DND-41 (cell line): ENCODE measurements around the gene SEMA3A.
"Not testable (repeated sequence)": the region's sequence is repeated elsewhere in the genome, so short reads cannot be mapped to it uniquely, and the experiment has no call there.

ENCODE experiments used
- ATAC-seq: fragments of 200-7000 bp; cut with Tn5 transposase; 3 replicates; pipeline ENCODE4 v1.9.1; 2021; ENCODE audit warnings: low read depth; ENCODE audit not compliant: insufficient read depth
- DNase-seq: peaks from one replicate; pipeline ENCODE4 v3.0.0-alpha.2; 2020
- H2AFZ ChIP-seq: 2 replicates; pipeline ENCODE4 v1.6.0; 2012; ENCODE audit warnings: low read depth, low read length
- H3K27ac ChIP-seq: 2 replicates; pipeline ENCODE4 v1.5.1; 2012; ENCODE audit warnings: low read length, inconsistent platforms
- H3K27me3 ChIP-seq: fragments of 200-600 bp; sonication (generic); 2 replicates; pipeline ENCODE4 v1.6.0; 2012; ENCODE audit warnings: low read length, mild to moderate bottlenecking, inconsistent platforms; ENCODE audit not compliant: insufficient read depth, poor library complexity
- H3K36me3 ChIP-seq: 2 replicates; pipeline ENCODE4 v1.5.1; 2012; ENCODE audit warnings: low read length, inconsistent platforms; ENCODE audit not compliant: insufficient read depth
- H3K4me1 ChIP-seq: 2 replicates; pipeline ENCODE4 v1.5.1; 2012; ENCODE audit warnings: mild to moderate bottlenecking, low read length; ENCODE audit not compliant: insufficient read depth
- H3K4me2 ChIP-seq: 2 replicates; pipeline ENCODE4 v1.6.0; 2012; ENCODE audit warnings: mild to moderate bottlenecking, moderate library complexity, low read length, inconsistent platforms; ENCODE audit not compliant: insufficient read depth
- H3K4me3 ChIP-seq, 2 experiments: fragments of 200-600 bp in 1 of 2; shearing (Covaris generic) in 1 of 2; 2 replicates each; pipeline ENCODE4 v1.5.1; 2012 to 2016; ENCODE audit warnings: inconsistent platforms in 2 of 2, low read length in 2 of 2, mild to moderate bottlenecking in 2 of 2, low read depth in 1 of 2, moderate library complexity in 1 of 2
- H3K79me2 ChIP-seq: 2 replicates; pipeline ENCODE4 v1.6.0; 2012; ENCODE audit warnings: low read length, inconsistent platforms; ENCODE audit not compliant: insufficient read depth
- H3K9ac ChIP-seq: 2 replicates; pipeline ENCODE4 v1.6.0; 2012; ENCODE audit warnings: low read depth, mild to moderate bottlenecking, inconsistent platforms, low read length, moderate library complexity
- H3K9me3 ChIP-seq: 2 replicates; pipeline ENCODE4 v1.5.1; 2012; ENCODE audit warnings: low read length, moderate library complexity, mild to moderate bottlenecking, inconsistent platforms; ENCODE audit not compliant: insufficient read depth, severe bottlenecking
- H4K20me1 ChIP-seq: 2 replicates; pipeline ENCODE4 v1.6.0; 2012; ENCODE audit warnings: low read length; ENCODE audit not compliant: insufficient read depth
- EZH2 ChIP-seq: IDR thresholded peaks from 3 replicates; pipeline ENCODE4 v1.6.1; 2012; ENCODE audit warnings: borderline replicate concordance, low read depth, mild to moderate bottlenecking, moderate library complexity, low read length, inconsistent platforms; ENCODE audit not compliant: severe bottlenecking
- TF ChIP-seq, protein P1 (sequence below): IDR thresholded peaks from 2 replicates; pipeline ENCODE4 v1.5.1; 2012; ENCODE audit warnings: borderline replicate concordance, low read length, moderate library complexity, mild to moderate bottlenecking; ENCODE audit not compliant: poor library complexity, severe bottlenecking; ENCODE audit errors: extremely low read depth

Gene SEMA3A

GRCh38 chr7:84154991-84155781, 39.4 kb downstream of the SEMA3A start:
- no peaks in the 10 kb centered on the region for H3K79me2 ChIP-seq
- no peak overlapping the region for H2AFZ ChIP-seq
- no peaks in the 10 kb centered on the region for H3K4me1 ChIP-seq
- ATAC-seq (no peak), DNase-seq (no peak)
- no peak overlapping the region for H3K9ac ChIP-seq
- H3K36me3 ChIP-seq: no peaks in the 10 kb centered on the region
- H3K27me3 ChIP-seq: no peaks in the 10 kb centered on the region
- H3K27ac ChIP-seq: no peak overlapping the region
- H4K20me1 ChIP-seq: no peaks in the 10 kb centered on the region
- no peak overlapping the region for H3K4me2 ChIP-seq
- TF ChIP-seq, protein P1, sequence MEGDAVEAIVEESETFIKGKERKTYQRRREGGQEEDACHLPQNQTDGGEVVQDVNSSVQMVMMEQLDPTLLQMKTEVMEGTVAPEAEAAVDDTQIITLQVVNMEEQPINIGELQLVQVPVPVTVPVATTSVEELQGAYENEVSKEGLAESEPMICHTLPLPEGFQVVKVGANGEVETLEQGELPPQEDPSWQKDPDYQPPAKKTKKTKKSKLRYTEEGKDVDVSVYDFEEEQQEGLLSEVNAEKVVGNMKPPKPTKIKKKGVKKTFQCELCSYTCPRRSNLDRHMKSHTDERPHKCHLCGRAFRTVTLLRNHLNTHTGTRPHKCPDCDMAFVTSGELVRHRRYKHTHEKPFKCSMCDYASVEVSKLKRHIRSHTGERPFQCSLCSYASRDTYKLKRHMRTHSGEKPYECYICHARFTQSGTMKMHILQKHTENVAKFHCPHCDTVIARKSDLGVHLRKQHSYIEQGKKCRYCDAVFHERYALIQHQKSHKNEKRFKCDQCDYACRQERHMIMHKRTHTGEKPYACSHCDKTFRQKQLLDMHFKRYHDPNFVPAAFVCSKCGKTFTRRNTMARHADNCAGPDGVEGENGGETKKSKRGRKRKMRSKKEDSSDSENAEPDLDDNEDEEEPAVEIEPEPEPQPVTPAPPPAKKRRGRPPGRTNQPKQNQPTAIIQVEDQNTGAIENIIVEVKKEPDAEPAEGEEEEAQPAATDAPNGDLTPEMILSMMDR: no peak
- no peak for TF ChIP-seq EZH2
- H3K9me3 ChIP-seq: no peaks in the 10 kb centered on the region
- H3K4me3 ChIP-seq: no peak overlapping the region

DNA sequence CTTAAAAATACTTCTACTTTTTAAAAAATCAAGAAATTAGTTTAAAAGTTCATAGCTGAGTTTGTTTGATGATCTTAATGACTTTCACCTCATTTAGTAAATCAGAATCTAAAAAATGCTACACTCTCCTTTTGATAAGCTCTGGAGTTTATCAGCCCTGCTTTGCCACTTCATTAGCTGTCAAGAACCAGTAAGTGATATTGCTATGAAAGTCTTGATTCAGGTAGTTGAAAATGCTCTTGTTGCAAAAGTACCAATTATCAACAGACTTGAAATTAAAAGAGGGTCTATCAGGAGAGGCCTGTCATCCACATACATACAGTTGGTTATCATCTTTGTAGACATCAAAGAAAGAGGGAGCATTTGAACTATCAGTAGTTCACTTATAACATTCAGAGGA, 41.6 kb downstream of the SEMA3A start:
- Histone ChIP-seq H2AFZ (no peak overlapping the region; the same call in 1 of the 2 replicates), H3K27me3 (no peaks in the 10 kb centered on the region), H3K4me1 (no peaks in the 10 kb centered on the region), H3K79me2 (no peaks in the 10 kb centered on the region), H3K9ac (no peak overlapping the region), H3K27ac (no peak overlapping the region), H3K4me3 (no peak overlapping the region), H3K36me3 (no peaks in the 10 kb centered on the region), H4K20me1 (no peaks in the 10 kb centered on the region), H3K4me2 (no peak overlapping the region), H3K9me3 (no peaks in the 10 kb centered on the region)
- TF ChIP-seq, protein P1: no peak
- ATAC-seq (no peak), DNase-seq (no peak)

DNA sequence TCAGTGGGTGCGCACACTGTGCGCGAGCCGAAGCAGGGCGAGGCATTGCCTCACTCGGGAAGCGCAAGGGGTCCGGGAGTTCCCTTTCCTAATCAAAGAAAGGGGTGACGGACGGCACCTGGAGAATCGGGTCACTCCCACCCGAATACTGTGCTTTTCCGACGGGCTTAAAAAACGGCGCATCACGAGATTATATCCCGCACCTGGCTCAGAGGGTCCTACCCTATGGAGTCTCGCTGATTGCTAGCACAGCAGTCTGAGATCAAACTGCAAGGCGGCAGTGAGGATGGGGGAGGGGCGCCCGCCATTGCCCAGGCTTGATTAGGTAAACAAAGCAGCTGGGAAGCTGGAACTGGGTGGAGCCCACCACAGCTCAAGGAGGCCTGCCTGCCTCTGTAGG, 44.2 kb downstream of the SEMA3A start:
- not testable (repeated sequence) for H3K27me3 ChIP-seq, H3K79me2 ChIP-seq, H3K9ac ChIP-seq, ATAC-seq, H3K9me3 ChIP-seq, H3K36me3 ChIP-seq, H3K4me3 ChIP-seq, H2AFZ ChIP-seq, H3K4me2 ChIP-seq, H3K27ac ChIP-seq, H3K4me1 ChIP-seq, H4K20me1 ChIP-seq
- peak; percentile 21 for DNase-seq

DNA sequence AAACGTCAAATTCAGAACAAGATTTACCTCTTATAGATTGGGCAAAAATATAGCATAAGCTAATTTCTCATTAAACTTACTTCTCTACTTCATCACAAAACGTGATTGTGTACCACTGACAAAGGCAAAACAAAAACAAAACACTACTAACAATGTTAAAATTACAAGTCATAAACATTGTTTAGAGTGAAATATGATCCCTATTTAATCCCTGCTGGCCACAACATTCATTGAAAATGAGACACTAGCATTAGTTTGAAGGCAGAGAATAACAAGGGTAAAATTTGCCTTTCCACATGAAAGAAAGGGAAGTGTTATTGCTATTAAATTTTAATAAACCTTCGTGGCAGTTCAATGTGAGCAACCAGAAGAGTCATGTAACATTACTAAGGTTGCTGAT, 45.0 kb downstream of the SEMA3A start:
- Histone ChIP-seq H3K4me2 (no peak overlapping the region), H3K9me3 (no peaks in the 10 kb centered on the region), H3K36me3 (no peaks in the 10 kb centered on the region), H4K20me1 (no peaks in the 10 kb centered on the region), H3K27me3 (no peaks in the 10 kb centered on the region), H3K27ac (no peak overlapping the region), H3K9ac (no peak overlapping the region), H3K4me1 (no peaks in the 10 kb centered on the region), H3K4me3 (no peak overlapping the region), H3K79me2 (no peaks in the 10 kb centered on the region), H2AFZ (no peak overlapping the region)
- TF ChIP-seq, protein P1: no peak
- no peak for TF ChIP-seq EZH2
- DNase-seq: no peak
- ATAC-seq: no peak
